HepG2 (cell line): ENCODE results near the gene SEPTIN12. TPM values are rescaled to one million over a fixed set of nuclear protein-coding genes. Genes with fewer than 3 reads are reported as not detected.

Experiments used
- AGO1 ChIP-seq: fragments of 200-400 bp; formaldehyde crosslinking; IDR thresholded peaks from 2 replicates; pipeline ENCODE4 v1.6.1; 2017; ENCODE audit warnings: mild to moderate bottlenecking, low read depth, low read length, moderate library complexity; ENCODE audit not compliant: poor library complexity, severe bottlenecking
- CBFB ChIP-seq: sonication (generic); formaldehyde crosslinking; IDR thresholded peaks from 2 replicates; pipeline ENCODE4 v1.4.0; 2020; ENCODE audit warnings: missing genetic modification reagents
- CC2D1A ChIP-seq: sonication (generic); formaldehyde crosslinking; IDR thresholded peaks from 2 replicates; pipeline ENCODE4 v1.8.1; 2023; ENCODE audit warnings: mild to moderate bottlenecking, missing genetic modification reagents
- HIVEP1 ChIP-seq: sonication (generic); formaldehyde crosslinking; IDR thresholded peaks from 2 replicates; pipeline ENCODE4 v1.4.0; 2020; ENCODE audit warnings: mild to moderate bottlenecking, missing genetic modification reagents
- HNF4A ChIP-seq: sonication (generic); formaldehyde crosslinking; IDR thresholded peaks from 2 replicates; pipeline ENCODE4 v1.4.0; 2020; ENCODE audit warnings: missing genetic modification reagents
- KAT8 ChIP-seq: IDR thresholded peaks from 2 replicates; pipeline ENCODE4 v1.6.1; 2016; ENCODE audit warnings: missing genetic modification reagents, missing compliant biosample characterization
- KLF16 ChIP-seq, 2 experiments: sonication (generic) in 1 of 2; formaldehyde crosslinking in 1 of 2; IDR thresholded peaks; 2 replicates each; pipeline versions ENCODE4 v1.6.1 to v1.8.0; 2016 to 2023; ENCODE audit warnings: missing genetic modification reagents in 2 of 2, missing compliant biosample characterization in 1 of 2
- MBD4 ChIP-seq: IDR thresholded peaks from 2 replicates; pipeline ENCODE4 v1.6.1; 2012; ENCODE audit warnings: low read length, inconsistent platforms, borderline replicate concordance
- MXI1 ChIP-seq: IDR thresholded peaks from 3 replicates; pipeline ENCODE4 v1.6.1; 2012; ENCODE audit warnings: low read depth, low read length, inconsistent platforms, borderline replicate concordance
- NCOA2 ChIP-seq: sonication (generic); formaldehyde crosslinking; IDR thresholded peaks from 2 replicates; pipeline ENCODE4 v1.8.0; 2022; ENCODE audit warnings: inconsistent platforms
- PHF5A ChIP-seq: IDR thresholded peaks from one replicate; pipeline ENCODE4 v1.6.1; 2018; ENCODE audit warnings: low read depth, missing genetic modification reagents; ENCODE audit not compliant: unreplicated experiment
- RBM22 ChIP-seq: fragments of 200-400 bp; formaldehyde crosslinking; optimal IDR thresholded peaks from 2 replicates; pipeline ENCODE3; 2017; ENCODE audit warnings: mild to moderate bottlenecking, low read length, moderate library complexity
- SALL2 ChIP-seq: sonication (generic); formaldehyde crosslinking; IDR thresholded peaks from 2 replicates; pipeline ENCODE4 v1.8.1; 2023; ENCODE audit warnings: mild to moderate bottlenecking, missing genetic modification reagents, inconsistent platforms
- SNAPC4 ChIP-seq: sonication (generic); formaldehyde crosslinking; IDR thresholded peaks from 2 replicates; pipeline ENCODE4 v1.4.0; 2020; ENCODE audit warnings: mild to moderate bottlenecking, missing genetic modification reagents
- SOX6 ChIP-seq, 2 experiments: fragments of 450-650 bp in 1 of 2; sonication (generic) in 1 of 2; formaldehyde crosslinking in 1 of 2; IDR thresholded peaks; 2 replicates each; pipeline versions ENCODE4 v1.4.0 to v1.6.1; 2017 to 2020; ENCODE audit warnings: antibody characterized with exemption in 1 of 2, mild to moderate bottlenecking in 1 of 2, missing genetic modification reagents in 1 of 2
- STAG1 ChIP-seq: sonication (generic); formaldehyde crosslinking; IDR thresholded peaks from 2 replicates; pipeline ENCODE4 v1.4.0; 2020; ENCODE audit warnings: missing genetic modification reagents
- TGIF2 ChIP-seq: IDR thresholded peaks from 2 replicates; pipeline ENCODE4 v1.6.1; 2016; ENCODE audit warnings: control low read depth, missing compliant biosample characterization
- U2AF1 ChIP-seq: fragments of 200-400 bp; formaldehyde crosslinking; optimal IDR thresholded peaks from 2 replicates; pipeline ENCODE3; 2017; ENCODE audit warnings: mild to moderate bottlenecking, low read depth, low read length
- ZMYM3 ChIP-seq: sonication (generic); formaldehyde crosslinking; IDR thresholded peaks from 2 replicates; pipeline ENCODE4 v1.5.1; 2020; ENCODE audit warnings: mild to moderate bottlenecking, missing genetic modification reagents
- ZNF275 ChIP-seq: sonication (generic); formaldehyde crosslinking; IDR thresholded peaks from 2 replicates; pipeline ENCODE4 v1.8.0; 2022; ENCODE audit warnings: missing genetic modification reagents, mild to moderate bottlenecking, inconsistent platforms, borderline replicate concordance
- ZNF451 ChIP-seq: sonication (generic); formaldehyde crosslinking; IDR thresholded peaks from 2 replicates; pipeline ENCODE4 v1.5.0; 2020; ENCODE audit warnings: mild to moderate bottlenecking, missing genetic modification reagents
- ZNF614 ChIP-seq: IDR thresholded peaks from 2 replicates; pipeline ENCODE4 v1.6.1; 2018; ENCODE audit warnings: missing biosample characterization, missing genetic modification reagents, inconsistent platforms, borderline replicate concordance
- ZNF629 ChIP-seq: sonication (generic); formaldehyde crosslinking; conservative IDR thresholded peaks from 2 replicates; pipeline ENCODE4 v1.5.0; 2020; ENCODE audit warnings: missing genetic modification reagents
- ZNF746 ChIP-seq: sonication (generic); formaldehyde crosslinking; IDR thresholded peaks from 2 replicates; pipeline ENCODE4 v1.8.0; 2022; ENCODE audit warnings: mild to moderate bottlenecking, missing genetic modification reagents
- polyA plus RNA-seq, 8 experiments: library from polyadenylated mRNA; depleted of rRNA in 3 of 8; stranded (reverse) in 7 of 8; unstranded in 1 of 8; fragments of >200 nt; fragmentation: Illumina TruSeq in 4 of 8; extraction: Trizol in 4 of 8; gene quantifications; 2 replicates each; pipeline versions ENCODE4 v1.2.1 to v1.2.3, GENCODE V29; 2011 to 2016; ENCODE audit warnings: low read depth in 4 of 8, missing spikeins in 1 of 8, mixed read lengths in 1 of 8; ENCODE audit not compliant: insufficient read depth in 1 of 8
- total RNA-seq, 5 experiments: library from RNA; depleted of rRNA; stranded (reverse); fragments of >200 nt; fragmentation: Illumina TruSeq; extraction: Trizol; gene quantifications; 2 replicates each; pipeline ENCODE4 v1.2.3, GENCODE V29; 2016; ENCODE audit warnings: low read depth in 1 of 5

Gene SEPTIN12
- total and polyA plus RNA-seq, 2 of the 13 experiments (the other 11 are each of a cell fraction or from before 2014, with no cell fraction given) = 0.22 TPM; not detected in 1

GRCh38 chr16:4734063-4734729 lies 53.9 kb downstream of the SEPTIN12 start, which contains the start of the genes ANKS3 and DNAAF8 (continued):
- TF ChIP-seq SOX6 (IDR thresholded peaks at IDR 0.05) (no peak), SOX6 (CRISPR knock-in tag; IDR thresholded peaks at IDR 0.05) (peak; percentile 59; the same call in 1 of the 2 replicates), KLF16 (CRISPR knock-in tag; IDR thresholded peaks at IDR 0.05) (peak in 1 of 2 experiments; percentile 90; a peak in 2 of 4 replicates), CBFB (CRISPR knock-in tag) (peak; percentile 65; the same call in 1 of the 2 replicates), CC2D1A (no peak), ZNF614 (CRISPR knock-in tag) (no peak), TGIF2 (CRISPR knock-in tag) (peak; percentile 18), ZNF451 (CRISPR knock-in tag) (peak; percentile 94), ZMYM3 (CRISPR knock-in tag) (0 out of 2 replicates have a peak, but pooled peaks have one; percentile 13), HIVEP1 (peak; percentile 66), SALL2 (CRISPR knock-in tag) (peak; percentile 79), NCOA2 (CRISPR knock-in tag) (peak; percentile 21; the same call in 1 of the 2 replicates), ZNF275 (CRISPR knock-in tag) (peak; percentile 92; the same call in 1 of the 2 replicates), HNF4A (CRISPR knock-in tag) (no peak), STAG1 (CRISPR knock-in tag) (peak; percentile 31), PHF5A (CRISPR knock-in tag) (peak; percentile 75), SNAPC4 (CRISPR knock-in tag) (peak; percentile 32; the same call in 1 of the 2 replicates), KAT8 (peak; percentile 94), AGO1 (peak; percentile 69), MXI1 (peak; percentile 96; the same call in 1 of the 3 replicates), MBD4 (no peak), RBM22 (no peak), ZNF629 (CRISPR knock-in tag) (peak; percentile 28; the same call in 1 of the 2 replicates), ZNF746 (CRISPR knock-in tag) (0 out of 2 replicates have a peak, but pooled peaks have one; percentile 17), U2AF1 (peak; percentile 23)
